Kidney epithelial cell (primary cell): ENCODE data around the gene EGFLAM. TPM values are rescaled to one million over a fixed set of nuclear protein-coding genes. Genes with fewer than 3 reads are reported as not detected.
"Not testable (repeated sequence)": the region's sequence is repeated elsewhere in the genome, so short reads cannot be mapped to it uniquely, and the experiment has no call there.

Source experiments
- DNase-seq: peaks from one replicate; pipeline ENCODE4 v3.0.0-alpha.2; 2010; ENCODE audit warnings: low read depth
- H3K27me3 ChIP-seq: 2 replicates; pipeline ENCODE4 v1.6.0; 2011; ENCODE audit warnings: low read length; ENCODE audit not compliant: control insufficient read depth, insufficient read depth
- H3K36me3 ChIP-seq: 2 replicates; pipeline ENCODE4 v1.5.1; 2011; ENCODE audit warnings: low read length; ENCODE audit not compliant: control insufficient read depth, insufficient read depth
- H3K4me3 ChIP-seq: 2 replicates; pipeline ENCODE4 v1.5.1; 2011; ENCODE audit warnings: low read depth, mild to moderate bottlenecking, control low read depth, low read length
- CTCF ChIP-seq: IDR thresholded peaks from 2 replicates; pipeline ENCODE4 v1.5.1; 2011; ENCODE audit warnings: mild to moderate bottlenecking, moderate library complexity, low read length, control low read depth, inconsistent platforms; ENCODE audit not compliant: insufficient read depth, poor library complexity, severe bottlenecking
- total RNA-seq: library from RNA; depleted of rRNA; stranded (reverse); fragments of >200 nt; gene quantifications from 2 replicates; pipeline ENCODE4 v1.2.3, GENCODE V29; 2015

EGFLAM gene
- total RNA-seq, 1 donor from 2014 or later = 3.5 TPM

DNA sequence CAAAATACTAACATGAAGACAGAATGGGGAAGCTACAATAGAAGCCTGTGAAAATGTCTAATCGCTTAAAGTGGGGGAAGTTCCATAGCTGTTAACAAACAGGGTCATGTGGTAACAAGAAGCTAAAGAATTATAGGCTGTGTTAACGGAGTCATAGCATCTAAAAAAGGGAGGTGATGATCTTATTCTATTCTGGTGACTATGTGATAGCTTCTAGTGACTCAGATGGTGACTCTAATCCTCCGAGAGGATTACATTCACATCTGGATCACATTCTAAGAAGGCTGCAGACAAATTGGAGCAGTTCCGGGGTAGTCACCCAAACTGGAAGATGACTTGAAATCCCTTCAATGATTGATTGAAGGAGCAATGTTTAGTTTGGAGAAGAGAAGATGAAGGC lies 156.0 kb downstream of the EGFLAM start:
- no peak for DNase-seq
- H3K4me3 ChIP-seq = no peak overlapping the region
- TF ChIP-seq CTCF = no peak
- H3K36me3 ChIP-seq = no peaks in the 10 kb centered on the region
- H3K27me3 ChIP-seq = peaks cover 2% of the 10 kb centered on the region

- not testable (repeated sequence) for DNase-seq, H3K27me3 ChIP-seq, H3K36me3 ChIP-seq, H3K4me3 ChIP-seq
Observed at GRCh38 chr5:38415772-38416171, 157.4 kb downstream of the EGFLAM start.

- Histone ChIP-seq H3K27me3 (no peaks in the 10 kb centered on the region), H3K36me3 (no peaks in the 10 kb centered on the region), H3K4me3 (no peak overlapping the region)
- TF ChIP-seq CTCF = no peak
- DNase-seq = no peak
Observed at GRCh38 chr5:38417658-38418017, 159.3 kb downstream of the EGFLAM start.

- no peak overlapping the region for H3K4me3 ChIP-seq
- DNase-seq = no peak
- no peaks in the 10 kb centered on the region for H3K27me3 ChIP-seq
- no peaks in the 10 kb centered on the region for H3K36me3 ChIP-seq
- TF ChIP-seq CTCF = no peak
Observed at GRCh38 chr5:38420246-38420645, 161.9 kb downstream of the EGFLAM start.

- H3K36me3 ChIP-seq = no peaks in the 10 kb centered on the region
- peak; percentile 16 for DNase-seq
- H3K27me3 ChIP-seq = no peaks in the 10 kb centered on the region
- peak; percentile 84 for TF ChIP-seq CTCF
- H3K4me3 ChIP-seq = no peak overlapping the region
Observed at GRCh38 chr5:38420691-38421390, 162.5 kb downstream of the EGFLAM start.

DNA sequence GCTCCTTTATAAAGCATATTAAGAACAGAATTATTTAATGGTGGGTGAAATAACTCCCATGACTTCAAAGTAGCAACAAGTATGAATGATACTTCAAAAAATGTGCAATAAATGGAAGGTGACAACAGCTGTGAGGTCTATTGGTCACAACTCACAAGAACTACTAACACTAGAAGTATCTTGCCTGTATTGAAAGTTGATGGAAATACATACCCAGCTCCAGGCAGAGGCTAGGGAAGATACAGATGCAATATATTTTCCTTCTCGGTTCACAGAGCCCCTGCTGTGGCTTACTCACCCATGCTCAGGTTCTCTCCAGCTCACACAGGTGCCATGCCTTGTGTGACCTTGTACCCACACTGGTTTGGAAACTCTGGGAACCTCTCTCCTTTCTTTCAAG lies 164.3 kb downstream of the EGFLAM start:
- no peaks in the 10 kb centered on the region for H3K27me3 ChIP-seq
- no peak for TF ChIP-seq CTCF
- DNase-seq = no peak
- no peak overlapping the region for H3K4me3 ChIP-seq
- H3K36me3 ChIP-seq = no peaks in the 10 kb centered on the region
